A204.1 (cell line): ENCODE results near the gene LMAN1.
A peak's percentile ranks its signal among the peaks of the same experiment; 100 is the strongest.

ENCODE experiments used
- FAIRE-seq: peaks from 2 replicates; lab custom pipeline; 2012; peaks lifted over from hg19 to GRCh38; lab: Jason Lieb, UNC

The LMAN1 gene, protein sequence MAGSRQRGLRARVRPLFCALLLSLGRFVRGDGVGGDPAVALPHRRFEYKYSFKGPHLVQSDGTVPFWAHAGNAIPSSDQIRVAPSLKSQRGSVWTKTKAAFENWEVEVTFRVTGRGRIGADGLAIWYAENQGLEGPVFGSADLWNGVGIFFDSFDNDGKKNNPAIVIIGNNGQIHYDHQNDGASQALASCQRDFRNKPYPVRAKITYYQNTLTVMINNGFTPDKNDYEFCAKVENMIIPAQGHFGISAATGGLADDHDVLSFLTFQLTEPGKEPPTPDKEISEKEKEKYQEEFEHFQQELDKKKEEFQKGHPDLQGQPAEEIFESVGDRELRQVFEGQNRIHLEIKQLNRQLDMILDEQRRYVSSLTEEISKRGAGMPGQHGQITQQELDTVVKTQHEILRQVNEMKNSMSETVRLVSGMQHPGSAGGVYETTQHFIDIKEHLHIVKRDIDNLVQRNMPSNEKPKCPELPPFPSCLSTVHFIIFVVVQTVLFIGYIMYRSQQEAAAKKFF

DNA sequence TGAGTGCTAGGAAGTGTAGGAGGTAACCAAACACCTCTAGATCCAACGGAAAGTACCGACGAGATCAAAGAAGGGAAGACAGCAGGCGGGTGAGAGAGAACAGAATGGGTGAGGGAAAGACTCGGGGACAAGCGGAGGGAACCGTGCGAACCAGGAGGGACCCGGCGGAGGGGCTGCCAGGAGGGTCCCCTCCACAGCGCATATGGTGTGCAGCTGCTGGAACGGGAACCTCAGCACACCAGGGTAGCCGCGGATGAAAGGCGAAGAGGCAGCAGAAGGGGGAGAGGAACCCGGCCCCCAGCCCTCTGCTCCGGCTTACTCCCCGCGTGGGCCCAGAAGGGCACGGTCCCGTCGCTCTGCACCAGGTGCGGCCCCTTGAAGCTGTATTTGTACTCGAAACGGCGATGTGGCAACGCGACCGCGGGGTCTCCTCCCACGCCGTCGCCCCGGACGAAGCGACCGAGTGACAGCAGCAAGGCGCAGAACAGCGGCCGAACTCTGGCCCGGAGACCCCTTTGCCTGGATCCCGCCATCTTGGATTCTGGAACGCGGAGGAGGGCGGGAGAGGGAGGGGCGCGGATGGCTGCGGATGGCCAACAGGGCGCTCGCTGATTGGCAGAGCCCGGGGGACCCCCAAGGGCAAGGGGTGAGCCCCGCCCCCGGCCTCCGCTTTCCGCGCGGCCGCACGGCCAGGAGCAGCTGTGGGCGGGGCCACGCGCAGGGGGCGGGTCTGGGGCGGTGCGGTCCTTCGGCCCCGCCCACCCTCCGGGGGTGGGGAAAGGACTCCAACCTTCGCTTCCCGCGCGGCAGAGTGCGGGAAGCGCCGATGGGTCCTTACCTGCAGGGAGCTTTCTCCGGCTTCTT, at the start of gene LMAN1:
LMAN1 (minus strand) TSS at position 554 of the 864 bp plus-strand sequence; CDS start at position 533, 21 bp downstream.
- no peak for FAIRE-seq

DNA sequence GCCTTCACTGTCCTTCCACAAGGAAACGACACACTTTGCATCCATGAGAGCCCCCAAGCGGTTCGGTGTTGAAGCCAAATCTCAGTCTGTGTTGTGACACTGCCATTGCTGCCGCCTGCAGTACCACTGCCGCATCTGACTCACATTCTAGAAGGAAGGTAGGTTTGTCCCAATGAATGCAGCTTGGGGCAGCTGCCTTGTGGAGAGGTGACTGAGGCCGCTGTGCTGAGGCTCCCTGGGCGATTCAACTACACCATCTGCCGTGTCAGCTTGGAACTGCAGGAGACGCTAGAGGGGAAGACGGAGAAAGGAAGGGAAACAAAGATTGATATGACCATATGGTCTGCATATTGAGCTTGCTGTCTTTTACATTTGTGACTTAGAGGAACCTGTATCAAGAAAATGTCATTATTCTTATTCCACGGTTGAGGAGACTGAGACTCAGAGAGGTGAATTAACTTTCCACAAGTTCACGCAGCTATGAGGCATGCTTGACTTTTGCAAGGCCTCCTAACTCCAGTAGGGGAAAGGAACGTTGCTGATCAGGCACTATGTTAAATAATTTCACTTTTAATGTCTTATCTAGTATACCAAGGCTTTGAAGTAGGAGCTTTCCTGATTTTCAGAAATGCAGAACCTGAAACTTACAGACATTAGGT, 43.5 kb upstream of the LMAN1 start:
- FAIRE-seq, result peak; percentile 92

DNA sequence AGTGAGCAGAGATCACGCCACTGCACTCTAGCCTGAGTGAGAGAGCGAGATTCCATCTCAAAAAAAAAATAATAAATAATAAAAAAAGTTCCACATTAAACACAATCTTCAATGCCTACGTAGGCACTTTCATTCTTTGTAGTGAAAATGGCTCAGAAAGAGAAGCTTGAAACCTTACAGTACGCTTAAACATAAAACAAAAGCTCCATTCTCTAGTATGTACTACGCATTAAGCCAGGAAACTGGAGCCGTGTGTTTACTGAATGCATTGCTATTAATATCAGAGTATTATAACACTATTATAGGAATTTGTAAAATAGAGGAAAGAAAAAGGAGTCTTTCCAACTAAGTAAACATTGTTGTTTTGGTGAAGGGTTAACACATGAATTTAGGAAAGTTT, 41.3 kb upstream of the LMAN1 start:
- FAIRE-seq, result no peak

DNA sequence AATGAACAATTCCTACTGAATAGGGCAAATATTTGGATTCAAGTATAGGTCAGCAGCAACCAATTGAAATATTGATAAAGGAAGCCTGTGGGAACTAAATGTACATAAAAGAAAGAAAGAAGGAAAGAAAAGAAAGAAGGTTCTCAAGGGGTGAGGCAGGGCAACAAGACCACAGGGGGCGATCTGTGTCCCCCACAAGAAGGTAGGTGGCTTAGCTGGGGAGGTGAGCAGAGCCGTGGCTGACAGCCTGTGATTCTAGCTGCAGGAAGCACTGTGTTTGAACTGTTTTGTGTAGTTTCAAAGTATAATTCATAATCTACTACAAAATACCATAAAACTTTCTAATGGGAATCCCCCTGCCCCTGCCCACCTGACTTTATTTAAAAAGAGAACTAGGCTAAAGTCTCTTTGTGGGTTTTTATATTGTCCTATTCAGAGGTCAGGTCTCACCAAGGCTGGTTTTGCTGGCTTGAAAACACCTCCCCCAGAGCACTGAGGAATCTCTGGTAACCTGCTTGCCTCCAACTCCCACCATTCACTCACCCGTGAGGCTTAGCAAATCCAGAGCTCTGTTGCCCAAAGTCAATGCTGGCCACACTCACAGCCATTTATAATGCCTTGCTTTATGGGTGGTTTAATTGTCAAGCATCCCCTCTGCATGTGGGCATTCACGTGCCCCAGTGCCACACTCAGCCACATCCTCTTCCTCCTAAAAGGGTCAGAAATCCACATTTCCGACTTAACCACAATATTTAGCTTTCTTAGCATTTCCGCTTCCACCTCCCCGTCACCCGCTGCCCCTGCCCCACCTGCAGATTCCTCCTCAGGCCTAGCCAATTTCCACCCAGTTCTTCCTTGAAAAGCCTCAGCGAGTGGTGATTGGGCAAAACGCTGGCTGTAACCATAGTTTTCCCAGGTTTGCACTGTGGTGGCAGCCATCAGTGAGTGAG, 36.4 kb upstream of the LMAN1 start:
- no peak for FAIRE-seq

DNA sequence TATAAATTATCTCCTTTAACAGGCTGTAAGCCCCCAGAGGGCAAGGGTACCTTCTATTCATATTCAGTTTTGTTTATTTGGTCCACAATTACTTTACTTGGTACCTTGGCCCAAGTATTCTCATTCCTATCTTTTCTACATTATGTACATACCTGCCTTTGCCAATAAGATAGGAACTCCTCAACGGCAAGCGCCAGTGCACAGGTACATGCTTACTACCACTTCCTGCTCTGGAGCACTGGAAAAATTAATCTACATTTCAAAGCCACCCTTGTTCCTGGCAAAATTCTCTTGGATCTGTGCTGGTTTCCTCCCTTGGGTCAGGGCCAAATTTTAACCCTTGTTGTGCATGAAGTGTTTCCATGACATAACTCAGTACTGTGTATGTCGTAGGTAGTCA, 34.3 kb upstream of the LMAN1 start:
- FAIRE-seq, result no peak

DNA sequence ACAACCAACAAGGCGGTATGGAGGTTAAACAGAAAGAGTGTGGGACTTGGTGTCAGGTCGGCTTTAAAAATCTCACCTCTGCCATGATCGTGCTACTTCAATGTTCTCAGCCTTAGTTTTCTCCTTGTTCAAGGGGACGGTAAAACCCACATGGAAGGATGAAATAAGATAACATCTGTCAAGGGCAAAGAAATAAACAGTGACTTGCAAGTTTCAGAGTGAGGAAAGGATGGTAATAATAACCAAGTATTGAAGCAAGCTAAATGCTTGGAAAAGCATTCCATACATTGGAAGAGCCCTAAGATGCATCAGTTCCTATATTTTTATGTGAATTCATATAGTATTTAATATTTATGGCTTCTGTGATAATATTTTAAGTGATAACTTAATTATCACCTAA, 29.8 kb upstream of the LMAN1 start:
- no peak for FAIRE-seq

DNA sequence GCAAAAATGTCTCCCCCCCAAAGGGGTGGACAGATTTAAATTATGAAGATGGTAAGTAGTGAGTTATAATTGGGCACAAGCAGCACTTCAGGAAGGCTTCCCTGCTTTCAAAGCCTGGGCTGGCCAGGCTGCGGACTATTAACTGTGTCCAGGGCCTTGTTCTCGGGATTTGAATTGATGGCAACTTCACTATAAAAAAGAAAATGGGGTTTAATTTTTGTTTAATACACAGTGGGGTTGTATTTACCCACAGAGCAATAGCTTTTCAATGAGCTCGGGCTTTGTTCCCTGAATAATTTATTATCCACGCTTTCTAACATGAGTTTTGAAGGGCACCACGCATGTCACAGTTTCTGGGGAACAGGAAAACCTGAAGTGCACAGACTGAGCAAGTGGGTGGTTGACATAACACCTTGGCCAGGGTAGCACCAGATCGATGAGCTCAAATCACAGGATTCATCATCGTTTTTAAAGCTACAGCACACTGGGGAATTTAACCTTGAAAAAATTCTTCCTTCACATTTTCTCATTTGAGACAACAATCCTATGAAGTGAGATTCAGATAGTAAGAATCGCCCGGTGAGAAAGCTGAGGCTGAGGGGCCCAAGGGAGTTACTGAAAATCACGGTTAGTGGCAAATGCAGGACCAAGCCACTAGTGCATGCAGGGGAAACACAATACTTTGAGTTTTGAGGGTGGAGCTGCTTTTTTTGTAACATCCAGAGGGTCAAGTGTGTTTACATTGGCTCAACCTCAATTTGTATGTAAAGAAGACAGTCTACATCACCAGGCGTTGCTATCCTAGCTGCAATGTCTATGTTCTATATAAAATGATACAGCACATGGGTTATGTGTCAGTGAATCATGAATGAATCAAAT, 28.9 kb upstream of the LMAN1 start:
- no peak for FAIRE-seq

DNA sequence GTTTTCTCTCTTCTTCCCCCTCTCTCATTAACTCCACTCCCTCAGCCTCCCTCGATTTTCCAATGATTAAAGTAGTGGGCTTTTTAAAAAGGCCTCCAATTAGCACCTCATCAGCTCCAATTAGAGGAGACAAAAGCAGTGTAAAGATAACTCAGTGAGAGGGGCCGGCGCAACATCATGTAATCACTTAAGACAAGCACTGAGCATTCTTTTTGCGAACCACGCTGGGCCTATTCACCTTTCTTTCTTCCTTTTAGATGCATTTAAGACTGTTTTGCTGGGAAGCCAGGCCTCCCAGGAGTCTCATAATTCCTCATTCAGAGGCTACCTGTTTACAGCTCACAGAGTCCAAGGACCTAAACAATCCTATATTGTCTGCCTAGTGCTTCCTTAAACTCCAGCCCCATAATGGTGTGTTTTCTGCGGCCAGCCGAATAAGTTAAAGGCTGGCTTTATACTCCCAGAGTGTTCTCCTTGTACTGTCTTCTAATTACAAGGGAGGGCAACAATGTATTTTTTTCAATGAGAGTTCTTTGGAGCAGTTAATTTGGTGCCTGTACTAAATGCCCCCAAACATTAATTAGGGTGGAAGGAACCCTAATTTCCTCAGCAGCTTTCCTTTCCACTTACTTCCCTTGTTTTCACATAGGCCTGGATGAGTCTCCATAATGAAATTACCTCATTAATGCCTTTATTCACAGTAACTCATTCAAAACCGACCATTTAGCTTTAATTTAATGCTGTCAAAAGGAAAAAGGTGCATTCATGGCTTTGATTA, 28.0 kb upstream of the LMAN1 start:
- no peak for FAIRE-seq

DNA sequence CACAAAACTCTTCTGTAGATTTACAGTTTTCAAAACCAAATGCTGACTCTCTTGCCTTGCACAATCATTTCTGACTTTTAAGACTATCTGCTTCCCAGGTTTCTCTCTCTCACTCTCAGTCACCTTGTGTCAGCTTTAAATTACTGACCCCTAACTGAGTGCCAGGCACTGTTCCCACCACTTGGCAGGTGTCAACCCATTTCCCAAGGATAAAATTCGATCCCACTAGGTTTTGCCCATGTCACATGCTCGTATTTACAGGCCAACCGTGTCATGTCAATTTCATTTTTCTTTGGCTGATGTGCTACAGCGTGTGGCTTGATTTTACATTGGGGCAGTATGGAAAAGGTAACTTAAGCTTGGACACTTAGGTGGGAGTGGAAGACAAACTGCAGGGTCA, 26.1 kb upstream of the LMAN1 start:
- FAIRE-seq, result no peak

DNA sequence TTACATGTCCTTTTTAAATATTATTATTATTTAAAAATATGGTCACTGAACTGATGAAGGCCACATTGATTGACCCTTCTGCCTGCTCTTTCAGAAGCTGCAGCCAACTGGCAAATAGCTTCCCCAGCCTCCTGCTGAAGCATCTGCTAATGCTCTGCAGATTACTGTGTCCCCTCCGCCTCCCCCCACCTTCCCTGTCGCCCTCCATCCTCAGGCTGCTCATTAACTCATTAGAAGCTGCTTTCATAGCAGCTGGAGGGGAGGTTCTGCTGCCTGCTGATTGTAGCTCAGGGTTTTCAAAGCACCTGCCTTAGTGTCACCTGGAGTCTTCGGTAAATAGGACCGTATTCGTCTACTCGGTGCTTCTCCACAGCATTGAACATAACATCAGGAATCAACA, 24.8 kb upstream of the LMAN1 start:
- no peak for FAIRE-seq

DNA sequence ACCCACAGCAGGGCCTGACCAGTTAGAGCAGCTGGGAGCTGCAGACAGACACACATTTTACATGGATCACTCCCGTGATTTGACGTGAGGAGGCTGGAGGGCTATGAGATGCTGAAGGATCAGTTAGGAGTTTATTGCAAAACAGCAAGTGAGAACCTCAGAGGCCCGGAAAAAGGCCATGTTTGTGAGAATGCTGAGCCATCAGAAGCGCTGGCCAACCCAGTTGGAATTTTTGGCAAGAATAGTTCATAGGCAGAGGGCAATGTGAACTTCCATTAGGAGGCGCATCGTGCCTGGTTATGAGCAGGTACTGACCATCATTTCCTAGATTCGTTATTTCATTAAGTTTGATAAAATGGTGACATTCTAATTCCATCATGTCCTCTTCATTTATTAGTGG, 23.3 kb upstream of the LMAN1 start:
- FAIRE-seq, result no peak

DNA sequence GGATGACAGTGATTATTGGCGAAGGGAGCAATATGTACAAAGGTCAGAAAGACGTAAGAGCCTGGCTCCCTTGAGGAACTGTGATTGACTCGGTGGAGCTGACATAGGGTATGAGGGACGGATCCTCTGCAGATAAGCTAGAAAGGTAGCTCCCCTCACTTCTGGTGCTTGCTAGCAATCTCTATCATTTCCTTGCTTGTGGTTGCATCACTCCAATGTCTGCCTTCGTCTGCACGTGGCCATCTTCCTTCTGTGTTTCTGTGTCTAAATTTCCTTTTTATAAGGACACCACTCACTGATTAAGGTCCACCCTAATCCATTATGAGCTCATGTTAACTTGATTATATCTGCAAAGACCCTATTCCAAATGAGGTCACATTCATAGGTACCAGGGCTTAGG, 22.9 kb upstream of the LMAN1 start:
- FAIRE-seq, result no peak

DNA sequence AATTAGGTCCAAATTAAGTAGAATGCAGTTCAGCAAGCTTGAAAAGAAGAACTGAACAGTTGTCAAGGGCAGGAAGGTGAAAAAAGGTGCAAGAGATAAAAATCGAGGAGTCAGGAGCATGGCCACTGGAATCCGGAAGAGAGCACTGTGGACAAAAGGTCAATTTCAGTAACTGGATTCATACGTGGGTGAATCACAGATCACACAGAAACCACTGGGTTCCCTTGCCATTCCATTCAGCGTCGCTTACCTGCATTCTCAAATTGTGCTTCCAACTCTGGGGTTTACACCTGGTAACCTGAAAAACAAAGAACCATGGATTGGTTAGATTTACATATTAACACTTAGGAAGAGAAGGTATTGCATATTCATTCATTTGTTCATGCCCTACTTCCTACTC, 21.6 kb upstream of the LMAN1 start:
- no peak for FAIRE-seq

DNA sequence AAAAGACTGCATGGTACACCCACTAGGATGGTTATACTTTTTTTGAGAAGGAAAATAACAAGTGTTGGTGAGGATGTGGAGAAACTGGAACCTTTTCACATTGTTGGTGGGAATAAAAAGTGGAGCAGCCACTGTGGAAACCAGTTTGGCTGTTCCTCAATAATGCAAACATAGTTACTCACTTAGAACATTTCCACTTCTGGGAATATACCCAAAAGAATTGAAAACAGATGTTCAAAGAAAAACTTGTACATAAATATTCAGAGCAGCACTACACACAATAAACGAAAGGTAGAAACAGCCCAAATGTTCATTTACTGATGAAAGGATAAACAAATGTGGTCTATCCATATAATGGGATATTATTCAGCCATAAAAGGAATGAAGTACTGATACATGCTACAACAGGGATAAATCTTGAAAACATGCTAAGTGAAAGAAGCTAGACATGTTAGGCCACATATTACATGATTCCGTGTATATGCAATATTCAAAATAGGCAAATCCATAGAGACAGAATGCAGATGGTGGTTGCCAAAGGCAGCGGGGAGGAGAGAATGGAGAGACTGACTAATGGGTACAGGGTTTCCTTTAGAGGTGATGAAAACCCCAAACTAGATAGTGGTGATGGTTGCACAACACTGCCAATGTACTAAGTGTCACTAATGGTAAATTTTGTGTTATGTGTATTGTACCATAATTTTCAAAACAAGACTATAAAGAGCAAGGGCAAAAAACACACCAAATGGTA, 20.9 kb upstream of the LMAN1 start:
- FAIRE-seq, result no peak

DNA sequence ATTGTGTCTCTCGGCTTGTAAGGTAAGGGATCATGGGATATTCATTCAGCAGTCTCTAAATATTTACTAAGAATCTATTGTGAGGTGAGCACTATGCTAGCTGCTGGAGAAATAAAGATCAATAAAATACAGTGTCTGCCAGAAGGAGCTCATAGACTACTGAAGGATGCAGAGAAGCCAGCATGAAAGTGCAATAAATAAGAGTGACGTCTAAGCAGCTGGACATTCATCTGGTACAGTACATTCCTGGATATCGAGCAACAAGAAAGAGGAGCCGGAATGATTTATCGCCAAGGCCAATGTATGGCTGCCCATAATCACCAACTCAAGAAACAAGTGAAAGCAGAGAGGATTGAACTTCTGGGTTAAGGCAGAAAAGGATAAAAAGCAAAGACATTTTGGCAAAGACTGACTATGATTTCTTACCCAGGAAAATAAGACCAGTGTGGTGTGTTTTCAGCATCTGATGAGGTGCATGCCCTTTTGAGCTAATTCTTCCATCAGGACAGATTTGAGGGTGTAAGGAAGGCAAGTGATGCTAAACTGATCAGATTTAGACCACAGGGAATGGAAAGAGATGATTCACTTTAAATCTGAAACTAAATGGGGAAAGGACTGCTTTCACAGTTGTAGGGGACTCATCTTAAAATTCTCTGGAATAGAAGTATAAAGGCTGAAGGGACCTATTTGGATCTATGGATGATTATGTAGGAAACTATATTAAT, 18.7 kb upstream of the LMAN1 start:
- no peak for FAIRE-seq

DNA sequence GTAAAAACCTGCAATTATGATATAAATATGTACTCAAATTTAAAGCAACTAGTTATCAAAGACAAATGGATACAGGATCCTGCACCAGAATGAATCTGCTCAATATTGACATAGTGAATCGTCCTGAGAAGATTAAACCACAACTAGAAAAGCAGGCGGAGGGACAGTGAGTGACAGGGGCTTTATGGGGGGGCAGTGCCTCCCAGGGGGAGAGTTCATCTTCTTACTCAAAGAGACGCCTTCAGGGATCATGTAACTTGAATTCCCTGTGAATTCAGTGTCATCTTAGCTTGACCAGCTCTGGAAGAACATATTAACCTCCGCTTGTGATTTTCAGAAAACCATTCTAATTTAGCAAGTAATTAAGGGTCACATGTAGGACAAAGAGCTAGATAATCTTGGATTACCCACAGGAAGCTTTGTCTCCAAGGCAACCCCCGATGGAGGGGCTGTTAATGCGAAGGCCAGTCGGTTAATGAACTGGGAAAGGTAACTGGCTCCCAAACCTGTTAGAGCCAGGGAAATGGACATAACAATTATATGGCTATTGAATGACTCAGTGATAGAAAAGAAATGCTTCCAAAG, 17.4 kb upstream of the LMAN1 start:
- FAIRE-seq, result no peak

DNA sequence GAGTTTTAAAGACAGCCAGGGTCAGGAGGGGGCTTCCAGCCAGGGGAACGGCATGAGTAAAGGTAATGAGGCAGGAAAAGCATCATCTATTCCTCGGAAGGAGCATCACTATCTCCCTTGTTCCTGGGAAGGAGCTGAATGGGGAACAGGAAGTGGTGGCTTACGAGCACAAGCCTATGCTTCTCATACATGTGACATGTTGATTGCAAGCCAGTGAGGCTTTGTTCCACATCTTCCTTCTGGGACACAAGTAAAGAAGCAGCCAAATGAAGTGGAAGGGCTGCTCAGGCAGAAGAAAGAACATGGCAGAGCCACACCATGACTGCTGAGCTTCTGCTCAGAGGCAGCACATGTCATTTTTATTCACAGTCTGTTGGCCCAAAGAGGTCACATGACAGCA, 15.1 kb upstream of the LMAN1 start:
- no peak for FAIRE-seq

DNA sequence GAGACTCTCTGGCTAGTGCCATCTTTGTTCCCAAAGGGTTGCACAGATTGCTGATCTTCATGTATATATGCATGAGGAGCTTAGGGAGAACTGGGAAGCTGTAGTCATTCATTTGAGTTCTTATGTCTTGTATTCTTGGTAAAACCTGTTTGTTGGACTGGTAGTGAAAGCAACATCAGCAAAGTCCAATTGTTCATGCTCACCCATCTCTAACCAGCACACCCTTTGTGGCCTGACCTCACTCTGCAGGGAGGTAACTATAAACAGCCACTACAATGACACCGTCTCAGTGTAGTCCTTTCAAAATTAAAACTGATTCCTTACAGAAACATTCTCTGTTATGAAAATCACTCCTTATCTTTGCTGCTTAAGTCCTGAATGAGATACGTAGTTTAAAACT, 13.9 kb upstream of the LMAN1 start:
- FAIRE-seq, result no peak
